Ovary (tissue), 9 donors: ENCODE data around the gene SLC4A2. TPM values are rescaled to one million over a fixed set of nuclear protein-coding genes. Genes with fewer than 3 reads are reported as not detected.

Source experiments
- DNase-seq, 5 donors: peaks; one replicate each; pipeline ENCODE4 v3.0.0-alpha.2; 2019 to 2020
- H3K27ac ChIP-seq, 2 donors: fragments of 200-600 bp; one replicate each; pipeline versions ENCODE4 v1.5.1 to v1.8.0; 2019 to 2022
- H3K27me3 ChIP-seq: fragments of 200-600 bp; one replicate; pipeline ENCODE4 v1.8.0; 2022
- H3K36me3 ChIP-seq: fragments of 200-600 bp; sonication (generic); one replicate; pipeline ENCODE4 v1.5.1; 2019
- H3K4me1 ChIP-seq: one replicate; pipeline ENCODE4 v1.8.1; 2013; ENCODE audit warnings: mild to moderate bottlenecking, moderate library complexity; ENCODE audit not compliant: insufficient read depth
- H3K4me3 ChIP-seq: fragments of 200-600 bp; sonication (generic); one replicate; pipeline ENCODE4 v1.5.1; 2017
- H3K9me3 ChIP-seq, 2 donors: fragments of 200-600 bp in 1 of 2; sonication (generic) in 1 of 2; one replicate each; pipeline versions ENCODE4 v1.5.1 to v1.8.1; 2013 to 2019; ENCODE audit warnings: mild to moderate bottlenecking in 1 of 2, moderate library complexity in 1 of 2
- EP300 ChIP-seq: sonication (generic); formaldehyde crosslinking; IDR thresholded peaks from one replicate; pipeline ENCODE4 v1.6.1; 2017; ENCODE audit warnings: antibody characterized with exemption
- POLR2A ChIP-seq: fragments of 450-650 bp; IDR thresholded peaks from one replicate; pipeline ENCODE4 v1.6.1; 2017; ENCODE audit warnings: antibody characterized with exemption, mild to moderate bottlenecking, moderate library complexity
- WGBS, 3 donors: extraction: QIAGEN DNeasy Blood & Tissue Kit in 1 of 3; methylation state at CpG; one replicate each; pipeline versions ENCODE4 v1.1.5 to v1.1.7; 2013 to 2017; 5-methylcytosine and 5-hydroxymethylcytosine counted together
- intact Hi-C, 4 donors: fragments of 100-400 bp; cut with DNase I; formaldehyde crosslinking; loops; one replicate each; pipeline versions ENCODE4 v1.11.0 to v1.15.1; 2022 to 2023
- polyA plus RNA-seq, 2 donors: library from polyadenylated mRNA; stranded (reverse); fragments of 200-250 nt in 1 of 2; fragments of 350-450 nt in 1 of 2; fragmentation: Illumina TruSeq in 1 of 2; extraction: RNeasy Lipid Tissue Mini Kit (QIAGEN cat#74804) in 1 of 2; gene quantifications; one replicate each; pipeline ENCODE4 v1.2.3, GENCODE V29; 2013 to 2014
- total RNA-seq, 7 donors: library from RNA; depleted of rRNA in 2 of 7; stranded (reverse); fragments of >200 nt in 2 of 7; fragmentation: NEBNext Ultra II Directional in 3 of 7; extraction: Animal tissue kit (Norgen Biotek cat#: 25700) in 3 of 7; gene quantifications; one replicate each; pipeline versions ENCODE4 v1.1.0 to v1.2.4, GENCODE V29; 2016 to 2023
- TF ChIP-seq, protein P1 (sequence below), 3 donors: fragments of 450-650 bp in 2 of 3; fragments of 200-600 bp in 1 of 3; IDR thresholded peaks; one replicate each; pipeline versions ENCODE4 v1.5.1 to v1.8.0; 2016 to 2022; ENCODE audit warnings: antibody characterized with exemption in 3 of 3, mild to moderate bottlenecking in 1 of 3
- donor health status: DM: no; HTN: no; CAD: no; lungs with moderate emphysema.
- donor health status: DM: no; HTN: no; CAD: no.
- donor health status: Bipolar disorder and iron deficiency.
- donor health status: DM: yes; HTN: yes; CAD: no.
- donor health status: DM: no; HTN: no; CAD: no.
- donor health status: DM: yes; HTN: yes; CAD: no.

The SLC4A2 gene
- total and polyA plus RNA-seq, 9 donors, result 10.5 to 127 (median 94.3) TPM

GRCh38 chr7:151119055-151119415 lies 59.6 kb downstream of the SLC4A2 start:
- H3K4me3 ChIP-seq, result no peak overlapping the region
- H3K27me3 ChIP-seq, result no peaks in the 10 kb centered on the region
- TF ChIP-seq EP300 (no peak), POLR2A (no peak)
- TF ChIP-seq, protein P1, sequence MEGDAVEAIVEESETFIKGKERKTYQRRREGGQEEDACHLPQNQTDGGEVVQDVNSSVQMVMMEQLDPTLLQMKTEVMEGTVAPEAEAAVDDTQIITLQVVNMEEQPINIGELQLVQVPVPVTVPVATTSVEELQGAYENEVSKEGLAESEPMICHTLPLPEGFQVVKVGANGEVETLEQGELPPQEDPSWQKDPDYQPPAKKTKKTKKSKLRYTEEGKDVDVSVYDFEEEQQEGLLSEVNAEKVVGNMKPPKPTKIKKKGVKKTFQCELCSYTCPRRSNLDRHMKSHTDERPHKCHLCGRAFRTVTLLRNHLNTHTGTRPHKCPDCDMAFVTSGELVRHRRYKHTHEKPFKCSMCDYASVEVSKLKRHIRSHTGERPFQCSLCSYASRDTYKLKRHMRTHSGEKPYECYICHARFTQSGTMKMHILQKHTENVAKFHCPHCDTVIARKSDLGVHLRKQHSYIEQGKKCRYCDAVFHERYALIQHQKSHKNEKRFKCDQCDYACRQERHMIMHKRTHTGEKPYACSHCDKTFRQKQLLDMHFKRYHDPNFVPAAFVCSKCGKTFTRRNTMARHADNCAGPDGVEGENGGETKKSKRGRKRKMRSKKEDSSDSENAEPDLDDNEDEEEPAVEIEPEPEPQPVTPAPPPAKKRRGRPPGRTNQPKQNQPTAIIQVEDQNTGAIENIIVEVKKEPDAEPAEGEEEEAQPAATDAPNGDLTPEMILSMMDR (IDR thresholded peaks at IDR 0.05), result no peak
- H3K9me3 ChIP-seq, result no peaks in the 10 kb centered on the region
- peaks cover 3% of the 10 kb centered on the region for H3K4me1 ChIP-seq
- no peaks in the 10 kb centered on the region for H3K36me3 ChIP-seq
- 90 to 92% (median 91%) methylated on average over 13 of the region's 13 CpGs for WGBS, 3 donors
- DNase-seq, result no peak
- no peak overlapping the region for H3K27ac ChIP-seq
- intact Hi-C loops, result loop anchor here in 2 of 4 donors (10.0 kb wide), 1 partner anchor 104 kb away; no protein-coding TSS in a partner anchor

DNA sequence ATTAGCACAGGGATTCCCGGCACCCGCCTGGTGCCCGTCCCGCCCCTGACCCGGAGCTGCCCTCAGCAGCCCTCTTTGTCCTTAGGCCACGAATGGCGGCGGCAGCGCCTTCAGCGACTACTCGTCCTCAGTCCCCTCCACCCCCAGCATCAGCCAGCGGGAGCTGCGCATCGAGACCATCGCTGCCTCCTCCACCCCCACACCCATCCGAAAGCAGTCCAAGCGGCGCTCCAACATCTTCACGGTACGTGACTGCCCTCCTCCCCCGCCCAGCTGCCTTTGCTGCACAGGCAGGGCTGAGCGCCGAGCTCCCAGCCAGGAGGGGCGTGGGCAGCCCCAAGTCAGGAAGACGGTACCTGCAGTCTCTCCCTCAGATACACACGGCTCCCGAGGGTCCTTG lies 60.5 kb downstream of the SLC4A2 start:
- H3K9me3 ChIP-seq, result no peaks in the 10 kb centered on the region
- H3K4me3 ChIP-seq, result no peak overlapping the region
- 68 to 87% (median 79%) methylated on average over 23 to 27 of the region's 27 CpGs for WGBS, 3 donors
- no peaks in the 10 kb centered on the region for H3K4me1 ChIP-seq
- DNase-seq, result no peak
- intact Hi-C loops, result loop anchor here in 2 of 4 donors (5.0 to 10.0 kb wide), 2 partner anchors 105 to 182 kb away; no protein-coding TSS in a partner anchor
- no peaks in the 10 kb centered on the region for H3K36me3 ChIP-seq
- H3K27ac ChIP-seq, result no peak overlapping the region
- TF ChIP-seq EP300 (no peak), POLR2A (no peak)
- TF ChIP-seq, protein P1 (IDR thresholded peaks at IDR 0.05), result no peak
- no peaks in the 10 kb centered on the region for H3K27me3 ChIP-seq

- no peak for TF ChIP-seq EP300
- TF ChIP-seq, protein P1 (IDR thresholded peaks at IDR 0.05), result no peak
- no peak for TF ChIP-seq POLR2A
- Histone ChIP-seq H3K36me3 (no peaks in the 10 kb centered on the region), H3K4me3 (no peak overlapping the region), H3K27me3 (no peaks in the 10 kb centered on the region), H3K9me3 (no peaks in the 10 kb centered on the region), H3K27ac (no peak overlapping the region), H3K4me1 (peaks cover 4% of the 10 kb centered on the region)
- DNase-seq, result no peak
- WGBS, 3 donors, result 86 to 91% (median 87%) methylated on average over 22 of the region's 22 CpGs
- intact Hi-C loops, result loop anchor here in 1 of 4 donors (5.0 kb wide), 1 partner anchor 181 kb away; no protein-coding TSS in a partner anchor
Observed at GRCh38 chr7:151120896-151121295, 61.5 kb downstream of the SLC4A2 start.

- no peak for DNase-seq
- 83 to 87% (median 84%) methylated on average over 30 of the region's 30 CpGs for WGBS, 3 donors
- intact Hi-C loops, result loop anchor here in 2 of 4 donors (1.0 to 5.0 kb wide), 2 partner anchors 181 to 182 kb away; no protein-coding TSS in a partner anchor
- no peaks in the 10 kb centered on the region for H3K36me3 ChIP-seq
- no peaks in the 10 kb centered on the region for H3K9me3 ChIP-seq
- H3K4me1 ChIP-seq, result peaks cover 8% of the 10 kb centered on the region
- H3K27me3 ChIP-seq, result no peaks in the 10 kb centered on the region
- no peak overlapping the region for H3K27ac ChIP-seq
- no peak overlapping the region for H3K4me3 ChIP-seq
- TF ChIP-seq EP300, result no peak
- TF ChIP-seq POLR2A, result no peak
- TF ChIP-seq, protein P1 (IDR thresholded peaks at IDR 0.05), result no peak
Observed at GRCh38 chr7:151121380-151122170, 62.2 kb downstream of the SLC4A2 start.
